SW 1271 (cell line): ENCODE data around the gene VPS4A.

Experiments
- DNase-seq, 2 experiments: peaks; one replicate each; lab custom pipeline; 2025; lab: John Stamatoyannopoulos, UW

The VPS4A gene

DNA sequence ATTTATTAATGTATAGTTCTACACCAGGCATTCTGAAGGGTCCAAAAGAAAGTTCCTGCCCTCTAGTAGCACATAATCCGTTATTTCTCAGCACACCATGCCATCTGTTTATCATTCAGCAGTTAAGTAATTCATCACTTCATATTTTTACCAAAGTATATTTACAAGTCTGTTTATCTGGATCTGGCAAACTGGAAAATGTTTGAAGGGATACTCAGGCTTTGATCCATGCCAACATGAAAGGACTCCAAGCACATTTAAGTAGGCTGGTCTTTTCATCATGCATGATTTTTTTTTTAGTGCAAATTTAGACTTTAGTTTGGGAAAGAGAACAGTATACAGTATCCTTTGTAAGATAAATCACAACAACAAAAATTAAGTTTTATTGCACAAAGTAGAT, 4.1 kb upstream of the VPS4A start:
- DNase-seq, result no peak

DNA sequence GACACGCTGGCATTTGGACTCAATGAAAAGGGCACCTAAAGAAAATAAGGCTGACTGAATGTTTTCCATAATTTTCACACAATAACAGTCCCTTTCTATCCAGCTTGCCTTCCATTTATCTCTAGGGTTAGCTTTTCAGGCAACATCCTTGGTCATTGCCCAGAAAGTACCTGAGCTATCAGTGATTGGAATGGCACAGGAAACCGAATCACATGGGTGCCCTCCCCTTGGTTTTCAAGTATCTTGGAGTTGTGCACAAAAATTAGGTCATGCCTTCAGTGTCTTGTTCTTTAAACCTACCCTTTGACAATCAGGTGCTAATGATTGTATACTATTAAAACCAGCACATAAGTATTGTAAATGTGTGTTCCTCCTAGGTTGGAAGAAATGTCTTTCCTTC, 3.3 kb upstream of the VPS4A start:
- no peak for DNase-seq

DNA sequence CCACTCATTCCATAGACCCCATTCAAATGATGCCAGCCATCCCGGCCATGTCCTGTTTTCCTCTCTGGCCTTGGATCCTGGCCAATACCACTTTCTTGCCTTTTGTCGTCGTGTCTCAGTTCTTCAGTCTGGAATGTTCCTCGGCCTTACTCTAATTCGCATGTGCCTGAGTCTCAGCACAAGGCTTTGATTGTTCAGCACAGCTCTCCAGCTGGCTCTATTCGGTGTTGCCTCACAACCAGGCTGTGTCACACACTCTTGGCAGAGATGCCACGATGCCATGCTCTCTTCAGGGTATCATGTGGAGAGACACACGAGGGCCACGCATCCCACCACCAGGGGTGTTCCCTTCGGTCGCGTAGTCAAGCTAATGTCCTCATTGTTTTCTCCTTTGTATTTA, 1.8 kb upstream of the VPS4A start:
- no peak for DNase-seq

DNA sequence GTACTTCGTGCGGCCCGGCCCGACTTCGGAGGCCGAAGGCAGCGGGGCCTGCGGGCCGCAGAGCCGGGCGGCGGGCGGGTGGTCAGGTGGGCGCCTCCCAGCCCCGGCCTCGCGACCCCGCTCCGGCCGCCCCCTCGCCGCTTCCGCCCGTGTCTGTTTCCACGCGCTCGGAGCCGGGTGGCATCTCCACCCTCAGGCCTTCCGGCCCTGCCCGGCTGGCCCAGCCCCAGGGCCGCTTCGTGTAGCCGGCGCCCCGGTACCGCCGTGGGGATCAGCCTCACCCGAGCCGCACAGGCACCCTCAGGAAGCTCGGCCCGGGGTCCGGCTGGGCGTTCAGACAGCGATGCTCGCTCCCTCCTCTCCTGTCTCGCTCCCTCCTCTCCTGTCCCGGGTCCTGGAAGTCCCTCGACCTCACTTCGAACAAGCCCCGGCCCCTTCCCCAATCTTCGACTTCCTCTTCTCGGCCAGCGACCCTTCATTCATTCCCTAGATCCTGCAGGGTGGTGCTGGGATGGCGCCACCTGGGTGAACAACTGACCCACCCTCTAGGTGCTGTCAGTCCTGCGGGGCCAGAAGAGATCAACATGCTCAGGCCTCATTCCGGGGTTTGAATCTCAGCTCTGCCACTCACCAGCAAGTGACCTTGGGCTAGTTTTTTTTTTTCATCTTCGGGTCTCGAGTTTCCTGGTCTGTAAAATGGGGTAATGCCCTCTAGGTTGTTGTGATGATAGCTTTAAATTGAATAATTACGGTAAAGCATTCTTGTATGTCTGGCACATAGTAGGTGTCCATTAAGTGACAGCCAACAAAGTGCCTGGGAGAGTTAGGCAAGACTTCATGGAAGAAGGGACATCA, 610 bp downstream of the VPS4A start:
- DNase-seq, result peak in 1 of 2 experiments; percentile 45

DNA sequence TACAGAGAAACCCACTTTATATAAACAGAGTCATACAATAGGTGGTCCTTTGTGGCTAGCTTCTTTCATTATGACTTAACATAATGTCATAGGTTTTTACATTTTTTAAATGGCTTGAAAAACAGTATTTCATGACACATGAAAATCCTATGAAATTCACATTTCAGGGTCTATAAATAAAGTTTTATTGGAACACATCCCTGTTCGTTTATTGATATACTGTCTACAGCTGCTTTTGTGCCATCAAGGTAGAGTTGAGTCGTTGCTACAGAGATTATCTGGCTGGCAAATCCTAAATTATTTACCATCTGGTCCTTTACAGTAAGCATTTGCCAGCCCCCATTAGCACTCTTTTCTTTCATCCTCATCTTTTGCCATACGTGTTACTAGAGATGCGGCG, 2.3 kb downstream of the VPS4A start:
- DNase-seq, result no peak

DNA sequence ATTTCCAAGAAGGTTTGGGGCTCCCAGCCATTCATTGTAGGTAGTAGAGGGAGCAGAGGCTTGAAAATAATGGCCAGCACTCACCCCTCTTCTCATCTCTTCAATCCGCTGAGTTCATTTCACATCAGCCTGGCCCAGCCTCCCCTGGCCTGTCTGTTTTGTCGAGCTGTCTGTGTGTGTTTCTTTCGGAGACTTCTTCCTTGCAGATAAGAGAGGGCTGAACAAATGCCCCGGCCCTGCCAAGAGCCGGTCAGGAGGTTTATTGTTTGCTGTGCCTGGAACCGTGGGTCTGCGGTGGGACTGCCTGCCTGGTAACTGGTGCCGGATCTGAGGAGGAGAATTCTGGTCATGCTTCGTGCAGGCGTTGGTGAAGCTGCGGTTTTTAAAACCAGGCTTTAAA, 3.4 kb downstream of the VPS4A start:
- no peak for DNase-seq

DNA sequence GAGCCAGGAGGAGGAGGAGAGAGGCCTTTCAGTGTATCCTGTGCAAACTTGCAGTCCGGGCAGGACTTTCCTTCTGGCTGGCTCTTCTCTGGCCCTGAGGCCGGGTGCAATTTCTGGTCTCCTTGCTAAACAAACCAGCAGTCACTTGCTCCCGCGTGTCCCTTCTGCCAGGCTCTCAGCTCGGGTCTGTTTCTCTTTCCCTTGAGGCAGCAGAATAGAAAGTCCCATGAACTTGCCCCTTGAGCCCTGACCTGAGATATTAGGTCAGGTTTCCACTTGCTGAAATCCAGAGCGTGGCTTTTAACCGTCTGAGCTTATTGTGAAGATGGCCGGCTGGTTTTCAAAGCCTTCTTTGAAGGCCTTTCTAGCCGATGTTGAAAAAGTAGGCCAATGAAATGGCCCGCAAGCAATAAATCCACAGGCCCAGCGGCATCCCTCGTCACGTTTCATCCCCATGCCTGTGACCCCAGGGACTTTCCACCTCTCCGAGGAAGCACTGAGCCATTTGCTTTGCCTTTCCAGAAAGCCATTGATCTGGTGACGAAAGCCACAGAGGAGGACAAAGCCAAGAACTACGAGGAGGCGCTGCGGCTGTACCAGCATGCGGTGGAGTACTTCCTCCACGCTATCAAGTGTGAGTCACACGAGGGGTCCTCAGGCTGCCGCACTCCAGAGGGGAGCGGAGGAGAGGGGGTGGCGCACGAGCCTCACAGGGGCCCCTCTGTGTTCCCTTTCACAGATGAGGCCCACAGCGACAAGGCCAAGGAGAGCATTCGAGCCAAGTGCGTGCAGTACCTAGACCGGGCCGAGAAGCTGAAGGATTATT, 4.5 kb downstream of the VPS4A start:
- no peak for DNase-seq

DNA sequence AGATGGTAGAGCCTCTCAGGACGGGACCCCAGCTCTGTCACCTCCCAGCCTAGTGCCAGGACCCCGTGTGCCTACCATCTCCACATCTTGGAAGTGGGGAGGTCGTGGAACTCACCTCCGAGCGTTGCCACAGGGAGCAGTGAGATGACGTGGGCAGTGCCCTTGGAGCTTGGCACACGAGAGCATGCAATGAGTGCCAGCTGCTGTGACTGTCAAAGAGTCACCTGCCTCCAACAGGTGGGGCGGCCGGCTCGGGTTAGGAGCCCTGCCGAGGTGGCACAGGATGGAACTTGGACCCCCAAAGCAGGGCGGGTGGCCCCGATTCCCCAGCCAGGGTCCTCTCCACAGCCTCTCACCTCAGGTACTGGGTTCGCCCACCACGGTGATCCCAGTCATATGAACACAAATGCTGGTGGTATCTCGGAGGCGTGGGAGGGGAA, 5.5 kb downstream of the VPS4A start:
- no peak for DNase-seq

DNA sequence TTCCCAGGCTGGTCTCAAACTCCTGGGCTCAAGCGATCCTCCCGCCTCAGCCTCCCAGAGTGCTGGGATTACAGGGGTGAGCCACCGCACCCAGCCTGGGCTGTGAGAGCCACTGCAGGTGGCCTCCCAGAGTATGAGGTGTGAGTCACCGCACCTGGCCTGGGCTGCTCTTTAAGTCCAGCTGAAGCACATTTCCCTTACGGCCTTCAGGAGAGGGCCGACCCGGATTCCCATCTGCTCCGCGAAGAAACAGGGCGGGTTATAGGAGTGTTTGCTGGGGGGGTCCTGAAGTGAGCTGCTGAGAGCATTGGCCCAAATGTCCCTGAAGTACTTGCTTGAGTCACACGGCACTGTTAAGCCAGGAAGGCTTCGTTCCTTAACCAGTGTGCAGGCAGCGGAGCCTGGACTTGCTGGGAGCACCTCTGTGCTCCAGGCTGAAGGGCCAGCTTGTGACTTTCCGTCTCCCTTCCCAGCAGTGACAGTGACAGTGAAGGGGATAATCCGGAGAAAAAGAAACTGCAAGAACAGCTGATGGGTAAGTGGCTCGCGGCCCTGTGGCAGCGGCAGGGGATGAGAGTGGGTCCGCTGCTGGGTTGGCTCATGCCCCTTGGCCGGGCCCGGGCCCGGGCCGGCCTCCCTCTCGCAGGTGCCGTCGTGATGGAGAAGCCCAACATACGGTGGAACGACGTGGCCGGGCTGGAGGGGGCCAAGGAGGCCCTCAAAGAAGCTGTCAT, 7.2 kb downstream of the VPS4A start:
- no peak for DNase-seq

DNA sequence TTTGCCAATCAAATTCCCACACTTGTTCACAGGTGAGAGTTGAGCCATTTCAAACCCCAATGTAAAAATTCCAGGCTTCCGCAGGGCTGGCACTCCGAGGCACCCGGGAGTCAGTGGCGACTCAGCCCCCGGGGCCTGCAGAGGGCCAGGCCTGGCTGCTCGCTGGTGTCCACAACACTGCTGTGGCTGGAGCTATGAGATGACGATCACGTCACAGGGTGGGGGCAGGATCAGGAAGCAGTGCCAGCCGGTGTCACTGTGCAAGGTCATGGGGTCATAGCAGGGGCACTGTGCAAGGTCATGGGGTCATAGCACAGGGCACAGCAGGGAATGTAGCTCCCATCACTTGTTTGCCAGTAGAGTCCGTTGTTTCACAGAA, 7.8 kb downstream of the VPS4A start:
- no peak for DNase-seq

DNA sequence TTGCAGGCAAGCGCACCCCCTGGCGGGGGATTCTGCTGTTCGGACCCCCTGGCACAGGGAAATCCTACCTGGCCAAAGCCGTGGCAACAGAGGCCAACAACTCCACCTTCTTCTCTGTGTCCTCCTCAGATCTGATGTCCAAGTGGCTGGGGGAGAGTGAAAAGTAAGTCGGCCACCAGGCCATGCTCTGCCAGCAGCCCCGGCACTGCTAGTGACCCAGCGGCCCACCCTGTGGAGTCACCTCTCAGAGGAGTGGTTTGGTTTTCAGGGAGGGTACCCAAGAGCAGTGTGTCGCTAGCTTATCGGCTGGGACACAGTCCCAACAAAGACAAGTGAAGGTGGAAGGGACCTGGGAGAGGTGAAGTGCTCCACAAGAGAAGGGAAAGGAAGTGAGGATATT, 8.2 kb downstream of the VPS4A start:
- no peak for DNase-seq

DNA sequence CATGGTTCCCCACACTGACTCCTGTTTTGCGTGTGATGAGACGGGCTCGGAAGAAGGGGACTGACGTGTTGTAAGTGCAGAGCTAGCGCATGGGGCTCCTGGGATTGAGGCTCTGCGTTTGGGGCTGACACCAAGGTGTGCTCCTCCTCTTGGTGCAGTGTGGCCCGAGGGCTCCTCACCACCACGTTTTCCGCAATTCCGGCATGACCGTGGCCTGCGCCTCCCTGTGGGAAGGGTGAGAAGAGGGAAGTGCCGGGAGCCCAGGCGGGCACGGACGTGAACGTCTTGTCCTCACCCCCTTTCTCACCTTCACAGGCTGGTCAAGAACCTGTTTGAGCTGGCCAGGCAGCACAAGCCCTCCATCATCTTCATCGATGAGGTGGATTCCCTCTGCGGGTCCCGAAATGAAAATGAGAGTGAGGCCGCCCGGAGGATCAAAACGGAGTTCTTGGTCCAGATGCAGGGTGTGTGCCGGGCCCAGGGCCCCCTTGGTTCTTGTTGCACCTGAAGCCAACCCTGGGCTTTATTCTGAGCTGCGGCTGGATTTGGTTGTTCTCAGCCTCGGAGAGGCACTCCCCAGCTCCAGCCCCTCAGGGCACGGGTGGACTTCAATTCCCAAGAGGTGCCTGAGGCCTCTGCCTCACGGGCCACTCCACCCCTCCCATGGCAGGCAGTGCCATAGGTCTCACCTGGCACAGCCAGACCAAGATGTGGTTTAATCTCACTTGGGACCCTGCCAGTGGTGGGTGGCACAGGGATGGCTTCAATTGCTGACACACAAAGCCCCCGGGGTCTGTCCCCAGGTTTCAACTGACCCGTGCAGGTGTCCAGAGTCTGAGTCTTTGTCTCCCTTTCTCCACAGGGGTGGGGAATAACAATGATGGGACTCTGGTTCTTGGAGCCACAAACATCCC, 8.9 kb downstream of the VPS4A start:
- no peak for DNase-seq

DNA sequence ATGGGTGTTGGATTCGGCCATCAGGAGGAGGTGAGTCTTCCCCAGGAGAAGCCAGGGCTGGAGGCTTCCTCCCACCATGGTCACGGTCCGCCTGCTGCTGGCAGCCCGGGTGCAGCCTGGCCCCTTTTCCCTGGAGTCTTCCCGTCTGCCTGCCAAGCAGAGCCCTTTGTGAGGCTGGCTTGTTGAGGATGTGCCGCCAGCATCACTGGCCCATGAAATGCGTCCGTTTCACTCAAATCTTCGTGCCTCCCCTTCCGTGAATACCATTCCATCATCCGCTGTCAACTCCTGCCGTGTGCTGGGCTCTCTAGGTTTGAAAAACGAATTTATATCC, 9.6 kb downstream of the VPS4A start:
- no peak for DNase-seq

DNA sequence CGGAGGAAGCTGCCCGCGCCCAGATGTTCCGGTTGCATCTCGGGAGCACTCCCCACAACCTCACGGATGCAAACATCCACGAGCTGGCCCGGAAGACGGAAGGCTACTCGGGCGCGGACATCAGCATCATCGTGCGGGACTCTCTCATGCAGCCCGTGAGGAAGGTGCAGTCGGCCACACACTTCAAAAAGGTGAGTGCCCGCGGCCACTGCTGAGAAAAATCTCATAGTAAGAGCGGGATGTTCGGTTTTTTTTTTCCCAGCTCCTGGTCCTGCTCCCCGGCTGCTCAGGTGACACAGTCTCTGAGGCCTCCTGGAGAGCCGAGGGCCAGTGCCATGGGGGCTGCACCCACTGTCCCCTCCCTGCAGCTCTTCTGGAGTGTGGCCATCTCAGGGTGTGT, 9.9 kb downstream of the VPS4A start:
- DNase-seq, result no peak

DNA sequence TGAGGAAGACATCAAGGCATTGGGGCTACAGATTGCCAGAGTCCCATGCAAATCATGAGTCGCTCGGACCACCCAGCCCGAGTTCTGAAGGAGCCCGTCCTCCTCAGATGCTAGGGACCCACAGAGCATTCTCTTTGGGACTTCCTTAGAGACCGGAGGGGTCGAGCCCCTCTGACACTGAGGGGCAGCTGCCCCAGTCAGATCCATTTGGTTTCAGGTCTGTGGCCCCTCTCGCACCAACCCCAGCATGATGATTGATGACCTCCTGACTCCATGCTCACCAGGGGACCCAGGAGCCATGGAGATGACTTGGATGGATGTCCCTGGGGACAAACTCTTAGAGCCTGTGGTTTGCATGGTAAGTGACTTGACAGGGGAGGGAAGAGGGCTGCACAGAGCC, 11.2 kb downstream of the VPS4A start:
- no peak for DNase-seq

DNA sequence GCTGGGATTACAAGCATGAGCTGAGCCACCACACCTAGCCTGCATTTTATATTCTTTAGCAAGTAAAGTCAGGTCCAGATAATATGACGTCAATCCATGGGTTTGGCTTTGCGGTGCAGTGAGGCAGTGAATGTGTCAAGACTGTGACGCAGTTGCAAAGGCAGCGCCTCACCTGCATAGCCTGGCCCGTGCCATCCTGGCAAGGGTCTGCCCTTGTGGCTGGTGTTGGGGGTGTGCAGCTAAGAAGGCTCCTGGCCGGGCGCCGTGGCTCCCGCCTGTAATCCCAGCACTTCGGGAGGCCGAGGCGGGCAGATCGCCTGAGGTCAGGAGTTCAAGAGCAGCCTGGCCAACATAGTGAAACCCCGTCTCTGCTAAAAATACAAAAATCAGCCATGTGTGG, 12.3 kb downstream of the VPS4A start:
- no peak for DNase-seq

DNA sequence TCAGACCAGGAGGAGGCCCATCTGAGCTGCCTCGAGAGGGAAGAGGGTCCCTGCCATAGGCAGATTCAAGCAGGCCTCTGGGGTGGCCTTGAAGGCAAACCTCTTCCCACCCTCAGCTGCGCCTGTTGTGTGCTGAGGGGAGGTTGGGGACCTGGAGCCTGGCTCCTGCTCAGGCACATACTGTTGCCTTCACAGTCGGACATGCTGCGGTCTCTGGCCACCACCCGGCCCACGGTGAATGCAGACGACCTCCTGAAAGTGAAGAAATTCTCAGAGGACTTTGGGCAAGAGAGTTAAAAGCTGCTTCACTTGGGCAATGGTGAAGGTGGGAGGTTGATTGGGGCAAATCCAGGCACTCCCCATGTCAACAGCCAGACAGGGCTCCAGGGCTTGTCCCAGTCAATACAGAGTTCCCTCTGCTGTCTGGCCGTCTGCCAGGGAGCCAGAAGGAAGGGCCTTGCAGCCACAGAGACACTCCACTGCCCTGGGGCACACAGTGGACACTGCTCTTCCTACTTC, 12.9 kb downstream of the VPS4A start:
- DNase-seq, result no peak

DNA sequence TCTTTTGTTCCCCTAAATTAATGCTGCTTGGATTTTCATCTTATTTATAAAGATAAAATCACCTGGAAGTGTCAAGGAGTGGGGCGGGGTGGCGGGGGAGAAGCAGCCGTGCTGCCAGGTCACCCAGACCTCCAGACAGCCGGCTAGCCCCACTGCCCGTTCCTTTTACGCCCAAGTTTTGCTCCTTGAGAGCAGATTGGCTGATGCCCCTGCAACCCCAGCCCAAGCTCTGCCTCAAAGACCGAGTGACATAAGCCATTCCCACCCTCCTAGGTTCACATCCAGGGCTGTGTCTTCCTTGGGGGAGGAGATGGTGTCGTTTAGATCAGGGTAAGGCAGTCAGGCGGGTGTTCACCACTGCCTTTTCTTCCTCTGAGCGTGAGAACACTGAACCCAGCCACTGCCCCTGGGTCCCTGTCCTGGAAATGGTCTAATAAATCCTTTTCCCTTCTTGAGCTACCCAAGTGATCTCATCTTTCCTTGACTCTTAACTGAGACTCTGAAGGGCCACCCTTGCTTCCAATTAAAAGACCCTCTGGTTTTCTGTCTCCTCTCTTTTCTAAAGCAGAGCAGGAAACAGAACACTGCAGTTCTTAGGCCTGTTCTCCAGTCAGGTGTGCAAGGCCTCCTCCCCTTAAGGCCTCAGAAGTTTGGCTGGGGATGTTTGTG, 13.6 kb downstream of the VPS4A start:
- DNase-seq, result no peak

DNA sequence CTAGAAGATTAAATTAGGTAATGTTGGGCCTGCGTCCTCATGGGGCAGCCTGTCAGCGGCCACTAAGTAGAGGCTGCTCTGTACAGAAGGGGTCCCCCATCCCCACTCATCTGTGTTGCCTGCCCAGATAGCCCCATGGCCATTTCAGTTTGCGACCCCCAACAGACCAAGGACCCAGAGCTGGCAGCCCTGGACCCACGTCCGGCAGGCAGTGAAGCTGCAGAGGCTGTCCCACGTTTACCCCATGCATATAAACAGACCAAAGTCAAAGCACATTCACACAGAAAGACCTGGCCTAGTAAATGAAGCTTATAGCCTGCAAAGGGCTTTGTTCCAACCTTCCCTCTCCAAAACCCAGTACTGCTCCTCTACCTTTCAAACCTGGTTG, 14.6 kb downstream of the VPS4A start:
- no peak for DNase-seq

DNA sequence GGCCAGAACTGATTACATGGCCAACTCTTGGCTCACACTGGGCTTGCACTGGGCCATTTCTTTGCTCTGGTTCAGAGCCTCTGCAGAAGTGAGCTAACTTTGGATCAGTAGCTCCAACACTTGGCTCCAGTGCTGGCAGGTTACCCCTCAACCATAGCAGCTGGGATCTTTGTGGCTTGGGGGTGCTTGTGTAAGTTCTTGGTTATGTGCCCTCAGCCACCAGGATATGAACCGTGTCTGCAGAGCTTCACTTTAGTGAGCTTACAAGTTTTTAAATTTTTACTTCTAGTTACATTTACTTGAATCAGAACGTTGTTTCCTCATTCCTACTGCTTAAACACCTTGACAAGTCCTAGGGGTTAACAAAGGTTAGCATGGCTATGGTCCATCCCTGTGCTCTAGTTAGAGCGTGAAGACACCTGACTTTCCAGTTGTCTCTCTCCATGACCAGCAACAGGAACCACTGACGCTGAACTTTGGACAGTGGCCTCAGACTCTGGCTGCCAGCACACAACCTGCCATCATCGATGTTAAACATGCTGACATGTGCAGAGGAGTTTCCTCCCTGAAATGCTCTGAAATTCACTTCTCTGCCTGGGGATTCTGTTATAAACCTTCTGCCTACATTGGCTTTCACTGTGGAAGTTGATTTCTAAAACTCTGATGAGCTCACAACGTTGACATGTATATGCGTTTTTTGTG, 15.2 kb downstream of the VPS4A start:
- no peak for DNase-seq
